ENCODE data around the gene MX2. TPM values are rescaled to one million over a fixed set of nuclear protein-coding genes. Genes with fewer than 3 reads are reported as not detected.

The MX2 gene
- total RNA-seq, 2 experiments from 2014 or later = 9.2 to 10.3 TPM

GRCh38 chr21:41402231-41402630 lies 40.4 kb downstream of the MX2 start:
- CTCF ChIA-PET = no interaction called here
- intact Hi-C loops (cut with micrococcal nuclease) = no loop called here
- H3K9me3 Mint-ChIP-seq = no peaks in the 10 kb centered on the region
- no peaks in the 10 kb centered on the region for H3K27me3 Mint-ChIP-seq
- no peak for ATAC-seq
- TF ChIP-seq CTCF (IDR thresholded peaks at IDR 0.05) = no peak
- peaks cover 10% of the 10 kb centered on the region for H3K36me3 Mint-ChIP-seq (ENCODE audit: low read depth)
- no peak overlapping the region for H3K27ac Mint-ChIP-seq
- POLR2A ChIA-PET = no interaction called here
- DNase-seq = no peak
- H3K4me3 Mint-ChIP-seq = no peak overlapping the region
- H3K4me1 Mint-ChIP-seq (ENCODE audit: low read depth) = no peaks in the 10 kb centered on the region

- intact Hi-C loops (cut with micrococcal nuclease) = no loop called here
- Mint-ChIP-seq H3K27ac (no peak overlapping the region), H3K36me3 (ENCODE audit: low read depth) (peaks cover 10% of the 10 kb centered on the region), H3K9me3 (no peaks in the 10 kb centered on the region), H3K4me3 (no peak overlapping the region), H3K4me1 (ENCODE audit: low read depth) (no peaks in the 10 kb centered on the region), H3K27me3 (no peaks in the 10 kb centered on the region)
- DNase-seq = no peak
- no peak for TF ChIP-seq CTCF (IDR thresholded peaks at IDR 0.05)
- no peak for ATAC-seq
- POLR2A ChIA-PET = no interaction called here
- CTCF ChIA-PET = no interaction called here
These were observed 41.0 kb downstream of the MX2 start for GRCh38 chr21:41402796-41403195.

GRCh38 chr21:41403331-41403730 lies 41.5 kb downstream of the MX2 start:
- intact Hi-C loops (cut with micrococcal nuclease) = no loop called here
- no peak for DNase-seq
- ChIA-PET POLR2A (no interaction called here), CTCF (no interaction called here)
- H3K4me1 Mint-ChIP-seq (ENCODE audit: low read depth) = no peaks in the 10 kb centered on the region
- H3K4me3 Mint-ChIP-seq = no peak overlapping the region
- no peak for ATAC-seq
- no peak overlapping the region for H3K27ac Mint-ChIP-seq
- peaks cover 15% of the 10 kb centered on the region for H3K36me3 Mint-ChIP-seq (ENCODE audit: low read depth)
- H3K9me3 Mint-ChIP-seq = no peaks in the 10 kb centered on the region
- H3K27me3 Mint-ChIP-seq = no peaks in the 10 kb centered on the region
- TF ChIP-seq CTCF (IDR thresholded peaks at IDR 0.05) = no peak

GRCh38 chr21:41403966-41404365 lies 42.1 kb downstream of the MX2 start:
- no peak overlapping the region for H3K27ac Mint-ChIP-seq
- H3K9me3 Mint-ChIP-seq = no peaks in the 10 kb centered on the region
- ChIA-PET CTCF (no interaction called here), POLR2A (interaction anchor here (1.2 kb wide), 1 partner anchor 14 kb away, joined by 3 read pairs; no protein-coding TSS in a partner anchor)
- intact Hi-C loops (cut with micrococcal nuclease) = no loop called here
- no peaks in the 10 kb centered on the region for H3K27me3 Mint-ChIP-seq
- no peaks in the 10 kb centered on the region for H3K4me1 Mint-ChIP-seq (ENCODE audit: low read depth)
- H3K4me3 Mint-ChIP-seq = no peak overlapping the region
- H3K36me3 Mint-ChIP-seq (ENCODE audit: low read depth) = peaks cover 21% of the 10 kb centered on the region
- no peak for TF ChIP-seq CTCF (IDR thresholded peaks at IDR 0.05)
- DNase-seq (no peak), ATAC-seq (no peak)

- H3K27ac Mint-ChIP-seq = no peak overlapping the region
- ATAC-seq = no peak
- H3K9me3 Mint-ChIP-seq = no peaks in the 10 kb centered on the region
- no peak for TF ChIP-seq CTCF (IDR thresholded peaks at IDR 0.05)
- peaks cover 31% of the 10 kb centered on the region for H3K36me3 Mint-ChIP-seq (ENCODE audit: low read depth)
- CTCF ChIA-PET = no interaction called here
- no peaks in the 10 kb centered on the region for H3K27me3 Mint-ChIP-seq
- no peak overlapping the region for H3K4me3 Mint-ChIP-seq
- no peak for DNase-seq
- POLR2A ChIA-PET = interaction anchor here (1.2 kb wide), 1 partner anchor 12 kb away, joined by 3 read pairs; no protein-coding TSS in a partner anchor
- H3K4me1 Mint-ChIP-seq (ENCODE audit: low read depth) = no peaks in the 10 kb centered on the region
- intact Hi-C loops (cut with micrococcal nuclease) = no loop called here
These were observed 43.5 kb downstream of the MX2 start for GRCh38 chr21:41405321-41405720.
